Islet precursor cell (in vitro differentiated cells): ENCODE measurements around the gene LTF.
A peak's percentile ranks its signal among the peaks of the same experiment; 100 is the strongest.

Experiments
- DNase-seq: peaks from one replicate; pipeline ENCODE4 v3.0.0-alpha.2; 2018

The LTF gene

DNA sequence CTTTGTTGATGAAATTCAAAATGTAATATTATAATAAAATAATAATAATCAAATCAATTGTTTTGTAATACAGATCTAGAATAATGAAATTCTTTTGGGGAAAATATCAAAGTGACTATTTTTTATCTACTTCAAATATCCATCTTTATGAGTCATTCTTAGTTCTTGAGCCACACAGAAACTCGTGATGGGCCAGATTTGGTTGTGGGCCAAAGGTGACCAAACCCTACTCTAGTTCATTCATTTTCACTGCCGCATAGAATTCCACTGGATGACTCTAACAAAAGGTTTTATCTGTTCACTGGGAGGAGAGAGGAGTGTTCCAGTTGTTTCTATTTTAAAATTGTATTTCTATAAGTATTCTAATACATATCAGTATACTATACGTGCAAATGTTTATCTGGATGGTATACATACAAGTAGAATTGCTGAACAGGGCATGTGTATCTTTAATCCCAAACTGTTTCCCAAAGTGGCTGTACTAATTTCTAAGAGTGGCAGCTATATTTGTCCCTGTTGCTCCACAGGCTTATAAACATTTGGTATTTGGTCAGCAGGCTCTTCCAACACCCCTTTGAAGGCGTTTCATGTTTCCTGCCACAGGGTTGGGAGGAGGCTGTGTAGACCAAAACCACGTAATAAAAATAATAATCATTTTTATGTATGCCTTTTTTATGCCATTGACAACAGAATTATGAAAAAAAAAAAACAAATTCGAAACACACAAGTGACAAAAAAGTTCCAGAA is 25.8 kb upstream of the LTF start:
- no peak for DNase-seq

DNA sequence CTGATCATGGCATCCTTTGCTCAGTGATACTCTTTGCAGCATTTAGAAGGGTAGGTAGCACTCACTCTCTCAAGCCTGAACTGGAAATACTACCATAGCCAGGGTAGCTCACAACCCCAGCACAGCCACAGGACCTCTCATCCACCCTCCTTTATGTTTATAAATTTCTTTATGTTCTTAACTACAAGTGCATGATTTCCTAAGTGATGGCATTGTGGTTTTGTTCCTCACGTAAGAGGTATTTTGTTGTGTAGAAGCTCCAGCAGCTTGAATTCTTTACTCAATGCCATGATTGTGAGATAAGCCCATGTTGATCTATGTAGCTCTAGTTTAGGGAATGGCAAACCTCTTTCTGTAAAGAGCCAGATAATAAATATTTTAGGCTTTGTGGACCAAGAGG is 25.2 kb upstream of the LTF start:
- peak; percentile 22 for DNase-seq

DNA sequence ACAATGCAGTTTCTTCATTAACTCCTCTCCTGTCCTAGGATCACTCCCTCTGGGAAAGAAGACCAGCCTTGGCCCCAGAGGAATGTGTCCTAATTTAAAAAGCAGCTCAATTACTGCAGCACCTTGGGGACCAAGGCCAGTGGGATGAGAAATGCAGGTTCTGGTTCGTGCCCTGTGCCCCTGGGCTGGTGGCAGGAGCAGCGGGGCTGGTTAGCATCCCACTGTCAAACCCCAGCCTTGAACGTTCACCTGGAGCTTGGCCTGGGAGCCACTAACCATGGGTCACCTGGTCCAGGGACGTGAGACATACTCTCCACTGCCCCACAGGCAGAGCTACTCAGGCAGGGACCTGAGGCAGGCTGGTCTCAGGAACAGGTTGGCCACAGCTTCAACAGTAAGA is 24.7 kb upstream of the LTF start:
- peak; percentile 47 for DNase-seq

- peak; percentile 96 for DNase-seq
These were observed 24.1 kb upstream of the LTF start for GRCh38 chr3:46488735-46489361.

- peak; percentile 12 for DNase-seq
These were observed 21.1 kb upstream of the LTF start for GRCh38 chr3:46485779-46486175.

DNA sequence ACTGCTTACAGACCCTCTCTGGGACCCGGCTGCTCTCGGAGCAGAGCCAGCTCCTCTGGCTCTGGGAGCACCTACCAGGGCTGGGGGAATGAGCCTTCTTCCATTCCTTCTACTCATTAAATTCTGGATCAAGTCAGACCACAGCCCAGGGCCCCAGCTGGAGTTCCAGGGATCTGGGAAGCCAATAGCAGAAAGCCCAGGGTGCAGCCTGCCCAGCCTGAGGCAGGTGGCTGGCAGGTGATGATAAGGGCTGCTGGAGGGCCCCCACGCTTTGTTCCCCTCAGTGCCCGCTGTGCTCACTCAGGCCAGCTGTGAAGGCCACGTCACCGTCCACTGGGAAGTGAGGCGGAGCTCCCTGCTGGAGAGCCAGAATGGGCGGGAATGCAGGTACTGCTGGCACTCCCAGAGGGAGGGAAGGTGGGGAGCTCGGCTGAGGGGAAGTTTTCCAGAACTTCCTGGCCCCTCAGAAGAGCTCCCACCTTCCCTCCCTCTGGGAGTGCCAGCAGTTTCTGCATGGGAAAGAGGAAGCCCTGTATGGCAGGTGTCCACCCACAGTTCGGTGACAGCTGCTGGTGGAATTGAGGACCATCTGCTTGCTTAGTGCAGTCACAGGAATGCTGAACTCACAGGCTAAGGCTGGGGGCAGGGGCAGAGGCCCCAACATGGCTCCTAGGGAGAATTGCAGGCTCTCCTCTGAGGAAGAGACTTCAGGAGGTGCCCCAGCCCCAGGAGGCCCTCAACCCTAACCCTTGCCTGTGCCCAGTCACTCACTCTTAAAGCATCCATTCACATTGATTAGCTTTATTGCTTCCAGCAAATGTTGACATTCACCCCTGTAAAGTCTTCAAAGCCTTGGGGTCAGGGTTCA is 20.4 kb upstream of the LTF start:
- peak; percentile 53 for DNase-seq

DNA sequence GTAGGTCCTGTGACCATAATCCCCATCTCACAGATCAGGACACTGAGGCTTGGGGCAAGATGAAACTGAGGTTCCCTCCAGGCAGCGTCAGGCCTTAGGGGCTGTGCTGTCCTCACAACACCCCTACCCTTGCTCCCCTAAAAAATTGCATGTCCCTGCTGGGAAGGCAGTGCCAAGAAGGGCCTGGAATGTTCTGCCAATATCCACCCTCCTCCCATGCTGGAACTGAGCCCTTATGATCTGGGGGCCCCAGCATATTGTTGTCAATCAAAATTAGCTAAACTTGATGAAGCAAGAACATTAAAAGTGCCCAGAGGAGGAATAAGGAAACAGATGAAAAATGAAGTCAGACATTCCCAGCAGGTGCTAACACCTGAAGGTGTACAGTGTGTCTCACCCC is 19.7 kb upstream of the LTF start:
- peak; percentile 17 for DNase-seq

- DNase-seq = peak; percentile 30
These were observed 19.1 kb upstream of the LTF start for GRCh38 chr3:46483825-46484224.

DNA sequence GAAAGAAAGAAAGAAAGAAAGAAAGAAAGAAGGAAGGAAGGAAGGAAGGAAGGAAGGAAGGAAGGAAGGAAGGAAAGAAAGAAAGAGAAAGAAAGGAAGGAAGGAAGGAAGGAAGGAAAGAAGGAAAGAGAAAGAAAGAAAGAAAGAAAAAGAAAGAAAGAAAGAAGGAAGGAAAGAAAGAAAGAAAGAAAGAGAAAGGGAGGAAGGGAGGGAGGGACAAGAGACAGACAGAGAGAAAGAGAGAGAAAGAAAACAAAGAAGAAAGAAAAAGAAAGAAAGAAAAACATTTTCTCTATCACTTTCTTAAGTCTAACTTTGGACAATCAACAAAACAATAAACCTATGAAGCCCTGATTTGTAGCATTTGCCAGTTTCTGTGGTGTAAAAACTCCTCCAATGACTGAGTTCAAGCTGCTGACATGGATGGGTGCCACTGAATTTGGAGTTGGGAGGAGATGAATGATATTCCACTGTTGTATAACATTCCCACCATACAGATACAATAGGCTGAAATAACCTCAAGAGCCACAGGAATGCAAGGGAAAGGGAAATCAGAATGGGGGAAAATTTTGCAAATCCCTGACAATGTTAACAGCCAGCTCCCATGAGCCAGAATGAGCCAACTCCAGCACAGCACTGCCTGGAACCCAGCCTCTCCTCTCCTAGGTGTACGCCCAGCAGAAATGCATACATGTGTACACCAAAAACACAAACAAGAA is 18.1 kb upstream of the LTF start:
- peak; percentile 25 for DNase-seq

DNA sequence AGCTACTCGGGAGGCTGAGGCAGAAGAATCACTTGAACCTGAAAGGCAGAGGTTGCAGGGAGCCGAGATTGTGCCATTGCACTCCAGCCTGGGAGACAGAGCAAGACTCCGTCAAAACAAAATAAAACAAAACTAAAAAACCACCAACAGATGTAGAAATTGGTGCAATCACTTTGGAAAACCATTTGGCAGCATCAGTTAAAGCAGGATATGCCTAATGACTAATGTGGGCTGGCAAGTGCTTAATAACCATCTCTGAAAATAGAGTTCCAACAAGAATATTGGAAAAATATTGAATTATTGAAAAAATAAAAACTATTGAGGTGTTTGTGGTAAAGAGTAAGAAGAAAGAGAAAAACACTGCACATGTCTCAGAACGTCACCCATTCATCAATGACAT is 16.9 kb upstream of the LTF start:
- no peak for DNase-seq

GRCh38 chr3:46480491-46481195 is 15.9 kb upstream of the LTF start:
- peak; percentile 35 for DNase-seq

DNA sequence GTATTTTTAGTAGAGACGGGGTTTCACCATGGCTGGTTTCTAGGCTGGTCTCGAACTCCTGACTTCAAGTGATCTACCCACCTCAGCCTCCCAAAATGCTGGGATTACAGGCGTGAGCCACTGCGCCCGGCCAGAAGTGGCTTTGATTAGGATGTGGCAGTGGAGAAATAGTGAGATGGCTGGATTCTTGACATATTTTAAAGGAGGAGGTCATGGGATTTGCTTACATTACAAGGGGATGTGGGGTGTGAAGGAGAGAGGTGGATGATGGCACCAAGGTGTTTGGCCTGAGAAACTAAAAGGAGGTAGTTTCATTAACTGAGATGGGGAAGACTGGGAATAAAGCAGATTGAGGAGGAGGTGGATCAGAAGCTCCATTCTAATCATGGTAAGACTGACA is 15.0 kb upstream of the LTF start:
- peak; percentile 44 for DNase-seq

DNA sequence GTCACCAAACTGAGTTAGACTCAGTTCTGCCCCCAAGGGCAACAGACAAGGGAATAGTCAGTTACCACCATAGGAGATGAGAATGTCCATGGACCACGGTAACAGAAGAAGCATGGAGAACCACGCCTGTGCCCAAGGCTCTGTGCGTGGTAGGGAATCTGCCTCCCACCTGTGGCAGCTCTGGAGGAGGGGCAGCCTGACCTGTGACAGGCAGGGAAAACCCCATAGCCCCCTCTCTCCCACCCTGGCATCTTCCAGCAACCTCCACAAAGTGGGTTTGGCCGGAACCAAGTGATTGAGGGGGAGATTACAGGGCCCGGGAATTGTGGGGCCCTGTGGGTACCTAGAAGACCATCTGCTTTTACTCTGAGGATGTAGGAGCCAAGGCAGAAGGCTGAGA is 14.3 kb upstream of the LTF start:
- peak; percentile 22 for DNase-seq

DNA sequence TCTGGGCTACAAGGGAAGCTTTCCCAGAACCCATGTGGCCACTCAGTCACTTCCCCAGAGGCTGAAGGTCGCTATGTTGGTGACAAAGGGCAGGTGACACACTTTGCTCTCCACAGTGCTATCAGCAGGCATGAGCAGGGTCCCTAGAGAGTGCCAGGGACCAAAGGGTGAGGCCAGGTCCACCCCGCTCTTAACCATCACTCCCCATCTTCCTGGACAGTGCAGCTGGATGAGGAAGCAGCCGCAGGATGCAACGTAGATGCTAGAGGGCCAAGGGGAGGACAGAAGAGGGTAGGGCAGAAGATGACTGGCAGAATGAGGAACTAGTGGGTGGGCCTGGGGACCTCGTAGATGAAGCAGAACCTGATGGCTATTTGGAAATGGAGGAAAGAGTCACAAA is 13.6 kb upstream of the LTF start:
- DNase-seq = peak; percentile 14

- peak; percentile 32 for DNase-seq
These were observed 13.1 kb upstream of the LTF start for GRCh38 chr3:46477756-46478155.

DNA sequence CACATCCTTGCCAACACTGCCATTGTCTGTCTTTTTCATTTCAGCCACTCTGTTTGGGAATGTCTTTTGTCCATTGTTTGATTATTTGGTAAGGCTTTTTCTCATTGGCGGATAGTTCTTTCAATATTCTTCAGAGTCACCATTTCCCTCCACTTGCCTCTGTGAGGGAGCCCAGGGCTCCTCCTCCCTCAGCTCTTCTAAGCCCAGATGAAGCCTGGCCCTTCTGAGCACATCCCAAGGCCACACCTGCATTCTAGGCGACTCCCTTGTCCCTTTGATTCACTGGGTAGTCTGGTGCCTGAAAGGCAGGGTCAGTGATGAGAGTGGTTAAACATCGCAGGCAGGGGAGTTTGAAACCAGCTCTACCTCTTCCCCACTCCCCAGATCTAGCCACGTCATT is 12.4 kb upstream of the LTF start:
- DNase-seq = peak; percentile 43

- peak; percentile 6 for DNase-seq
These were observed 8.0 kb upstream of the LTF start for GRCh38 chr3:46472736-46473135.

DNA sequence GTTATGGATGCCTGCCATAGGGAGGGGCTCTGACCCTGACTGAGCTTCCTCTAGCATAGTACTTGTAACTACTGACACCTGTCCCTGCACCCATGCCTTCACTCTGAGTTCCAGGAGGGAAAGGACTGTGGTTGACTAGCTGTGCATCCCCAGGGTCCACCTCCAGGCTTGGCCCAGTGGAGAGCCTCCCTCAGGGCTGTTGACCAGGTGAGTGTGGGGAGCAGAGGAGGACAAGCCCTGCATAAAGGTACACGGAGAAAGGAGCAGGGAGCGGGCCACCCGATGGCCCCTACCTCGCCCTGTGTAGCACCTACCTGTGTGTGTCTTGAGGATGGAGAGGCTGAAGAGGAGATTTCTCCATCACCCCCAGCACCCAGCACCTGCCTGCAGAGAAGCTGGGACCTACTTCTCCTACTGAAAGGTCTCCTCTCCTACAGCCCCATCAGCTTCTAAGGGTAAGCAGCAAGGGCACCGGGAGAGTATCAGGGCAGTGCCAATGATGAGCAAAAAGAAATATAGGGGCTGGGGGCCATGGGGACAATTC is 6.7 kb upstream of the LTF start:
- peak; percentile 18 for DNase-seq

- DNase-seq = peak; percentile 22
These were observed 6.1 kb upstream of the LTF start for GRCh38 chr3:46470831-46471230.

DNA sequence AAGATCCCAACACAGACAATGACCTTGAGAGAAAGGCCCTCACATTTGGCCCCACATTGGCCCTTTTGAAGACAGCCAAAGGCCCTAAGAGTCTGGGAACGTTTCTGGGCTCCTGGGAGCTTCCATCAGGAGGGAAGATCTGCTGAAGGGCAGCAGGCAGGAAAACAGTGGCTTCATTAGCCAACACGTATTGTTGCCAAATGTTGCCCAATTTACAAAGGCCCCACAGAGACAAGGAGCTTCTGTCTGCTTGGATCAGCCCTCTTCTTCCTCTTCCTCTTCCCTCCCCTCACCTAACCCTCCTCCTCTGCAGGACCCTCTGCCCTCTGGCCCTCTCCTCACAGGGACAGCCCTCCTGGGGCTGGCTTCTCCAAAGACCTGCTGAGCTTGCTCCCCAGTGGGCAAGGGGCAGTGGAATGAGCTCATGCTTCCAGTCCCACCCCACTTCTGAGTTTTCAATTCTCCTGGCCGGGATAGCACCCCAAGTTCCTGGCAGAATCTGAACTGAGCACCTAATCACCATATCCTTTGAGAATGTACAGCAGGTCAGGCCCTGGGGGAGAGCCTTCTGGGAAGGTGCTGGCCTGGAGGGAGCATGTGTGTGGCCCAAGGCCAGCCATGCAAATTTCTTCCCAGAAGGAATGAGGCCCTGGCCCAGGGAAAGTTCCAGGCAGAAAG is 5.1 kb upstream of the LTF start:
- peak; percentile 28 for DNase-seq
